Nephron (organoid): Measurements from ENCODE around the gene HIC1.
A peak's percentile ranks its signal among the peaks of the same experiment; 100 is the strongest.

Experiments
- H3K27ac Mint-ChIP-seq, 3 experiments: 2 replicates each; pipeline ENCODE4 v1.8.0; 2020; ENCODE audit warnings: mixed read lengths in 3 of 3, mild to moderate bottlenecking in 2 of 3, moderate library complexity in 1 of 3
- H3K27me3 Mint-ChIP-seq: 2 replicates; pipeline ENCODE4 v1.8.0; 2021; ENCODE audit warnings: low read depth, mild to moderate bottlenecking, moderate library complexity, mixed read lengths
- H3K36me3 Mint-ChIP-seq: 2 replicates; pipeline ENCODE4 v1.8.0; 2020; ENCODE audit warnings: low read depth, mixed read lengths
- H3K4me1 Mint-ChIP-seq: 2 replicates; pipeline ENCODE4 v1.8.0; 2020; ENCODE audit warnings: mixed read lengths
- H3K4me3 Mint-ChIP-seq, 3 experiments: 2 replicates each; pipeline ENCODE4 v1.8.0; 2020; ENCODE audit warnings: mild to moderate bottlenecking in 3 of 3, mixed read lengths in 3 of 3, moderate library complexity in 2 of 3
- H3K9me3 Mint-ChIP-seq: 2 replicates; pipeline ENCODE4 v1.8.0; 2020; ENCODE audit warnings: mixed read lengths
- CTCF ChIP-seq, 3 experiments: fragments of 200-600 bp; sonication (generic); IDR thresholded peaks; one replicate each; pipeline ENCODE4 v1.5.0; 2021; ENCODE audit warnings: antibody characterized with exemption in 3 of 3; ENCODE audit not compliant: unreplicated experiment in 3 of 3

HIC1 gene

DNA sequence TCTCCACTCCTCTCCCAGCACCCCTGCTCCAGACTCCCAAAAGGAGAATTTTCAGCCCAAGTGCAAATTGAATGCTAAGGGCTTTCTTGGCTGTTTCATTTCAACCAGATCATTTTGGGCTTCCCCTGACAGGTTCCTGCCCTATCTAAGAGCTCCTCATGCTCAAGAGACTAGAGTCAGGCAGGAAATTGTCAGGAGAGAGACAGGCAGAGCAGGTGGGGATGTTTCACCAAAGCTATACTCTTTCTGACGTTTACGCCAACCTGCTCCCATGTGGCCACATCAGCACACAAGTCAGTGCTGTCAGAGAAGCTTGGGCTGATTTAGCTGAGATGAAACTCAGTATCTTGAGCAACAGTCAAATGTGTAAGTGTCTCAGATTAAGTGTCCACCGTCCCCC lies 31.4 kb downstream of the HIC1 start:
- H3K9me3 Mint-ChIP-seq = no peaks in the 10 kb centered on the region

DNA sequence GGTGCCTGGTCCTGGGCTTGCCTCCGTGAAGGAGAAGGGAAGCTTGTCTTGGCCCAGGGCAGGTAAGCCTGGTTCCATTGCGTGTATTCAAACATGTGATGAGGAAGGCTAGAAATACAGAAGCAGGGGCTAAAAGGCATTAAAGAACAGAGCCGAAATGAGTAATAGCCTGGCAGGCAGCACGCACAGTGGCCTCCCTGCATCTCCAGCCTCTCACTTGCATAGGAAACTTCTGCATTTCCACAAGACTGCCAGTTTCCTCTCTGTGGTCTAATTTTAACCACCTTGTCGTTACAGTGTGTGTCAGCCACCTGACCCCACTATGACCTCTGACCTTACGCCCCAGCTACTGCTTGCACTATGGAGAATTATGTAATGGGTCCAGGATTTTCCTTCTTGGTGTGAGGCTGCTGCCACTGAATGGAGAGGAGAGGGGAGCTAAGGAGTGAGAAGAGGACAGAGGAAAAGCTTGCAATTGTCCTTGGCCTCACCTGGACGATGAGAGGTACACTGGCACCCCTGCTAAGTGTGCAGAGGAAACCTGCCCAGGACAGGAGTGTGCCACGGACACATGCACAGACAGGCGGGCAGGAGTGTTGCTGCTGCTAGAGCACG lies 32.8 kb downstream of the HIC1 start:
- H3K27ac Mint-ChIP-seq = peak overlapping the region; percentile 96 to 98 (median 97)
- peaks cover 91% of the 10 kb centered on the region for H3K4me1 Mint-ChIP-seq
- H3K36me3 Mint-ChIP-seq = peaks cover 17% of the 10 kb centered on the region
- no peaks in the 10 kb centered on the region for H3K9me3 Mint-ChIP-seq
- H3K4me3 Mint-ChIP-seq = peak overlapping the region in 2 of 3 experiments; percentile 24 to 57
- no peaks in the 10 kb centered on the region for H3K27me3 Mint-ChIP-seq
- TF ChIP-seq CTCF (IDR thresholded peaks at IDR 0.05; ENCODE audit: unreplicated experiment in 3 of 3) = no peak

More for the DNA sequence above, 31.4 kb downstream of the HIC1 start:
- Mint-ChIP-seq H3K4me1 (peaks cover 94% of the 10 kb centered on the region), H3K27ac (peak overlapping the region; percentile 96 to 98 (median 97)), H3K27me3 (no peaks in the 10 kb centered on the region), H3K36me3 (peaks cover 20% of the 10 kb centered on the region), H3K4me3 (no peak overlapping the region)
- TF ChIP-seq CTCF (IDR thresholded peaks at IDR 0.05; ENCODE audit: unreplicated experiment in 3 of 3) = no peak

DNA sequence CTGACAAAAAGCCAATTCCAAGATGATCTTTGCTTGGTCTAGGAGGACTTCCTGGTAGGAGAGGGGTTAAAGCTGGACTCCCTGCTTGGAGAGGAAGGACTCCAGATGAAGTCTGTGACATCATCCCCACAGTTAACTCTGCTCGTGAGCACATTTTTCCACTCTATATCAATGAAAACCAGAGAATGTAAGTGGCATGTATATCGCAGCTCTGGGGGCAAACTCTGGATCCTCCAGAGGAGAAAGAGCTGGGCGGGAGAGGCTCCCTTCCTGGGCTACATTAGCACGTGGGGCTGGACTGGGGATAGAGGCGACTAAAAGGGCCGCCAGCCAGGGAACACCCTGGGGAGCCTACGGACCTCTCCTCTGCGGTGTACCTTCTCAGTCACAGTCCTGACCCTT lies 34.1 kb downstream of the HIC1 start:
- no peaks in the 10 kb centered on the region for H3K9me3 Mint-ChIP-seq
- peak overlapping the region; percentile 97 to 99 (median 98) for H3K27ac Mint-ChIP-seq
- H3K36me3 Mint-ChIP-seq = peaks cover 10% of the 10 kb centered on the region
- peak overlapping the region; percentile 14 to 78 (median 76) for H3K4me3 Mint-ChIP-seq
- H3K27me3 Mint-ChIP-seq = no peaks in the 10 kb centered on the region
- TF ChIP-seq CTCF (IDR thresholded peaks at IDR 0.05; ENCODE audit: unreplicated experiment in 3 of 3) = no peak
- peaks cover 77% of the 10 kb centered on the region for H3K4me1 Mint-ChIP-seq

DNA sequence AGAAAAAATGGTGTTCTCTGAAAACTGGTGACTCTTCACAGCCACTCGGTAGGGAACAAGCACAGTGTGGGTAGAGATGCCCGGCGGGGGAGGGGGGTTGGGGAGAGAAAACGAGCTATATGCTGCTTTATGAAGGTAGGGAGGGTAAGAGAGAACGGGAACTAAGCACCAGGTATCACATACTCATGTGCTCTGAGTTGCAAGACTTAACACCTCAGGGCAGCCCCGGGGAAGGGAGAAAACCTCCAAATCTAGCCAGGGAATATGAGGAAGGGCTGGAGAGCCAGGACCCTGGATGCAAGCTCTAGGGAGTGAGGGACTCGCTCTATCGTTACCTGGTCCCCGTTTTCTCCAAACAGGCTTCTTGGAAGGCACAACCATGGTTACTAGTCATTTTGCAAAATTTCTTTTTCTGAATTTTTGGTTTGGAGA lies 35.3 kb downstream of the HIC1 start:
- peak overlapping the region; percentile 97 to 99 (median 98) for H3K27ac Mint-ChIP-seq
- no peaks in the 10 kb centered on the region for H3K9me3 Mint-ChIP-seq
- peaks cover 73% of the 10 kb centered on the region for H3K4me1 Mint-ChIP-seq
- no peak for TF ChIP-seq CTCF (IDR thresholded peaks at IDR 0.05; ENCODE audit: unreplicated experiment in 3 of 3)
- H3K36me3 Mint-ChIP-seq = peaks cover 10% of the 10 kb centered on the region
- peak overlapping the region in 2 of 3 experiments; percentile 39 to 46 for H3K4me3 Mint-ChIP-seq
- no peaks in the 10 kb centered on the region for H3K27me3 Mint-ChIP-seq

- H3K4me1 Mint-ChIP-seq = peaks cover 73% of the 10 kb centered on the region
- peak overlapping the region; percentile 11 to 41 (median 40) for H3K4me3 Mint-ChIP-seq
- no peaks in the 10 kb centered on the region for H3K27me3 Mint-ChIP-seq
- H3K27ac Mint-ChIP-seq = peak overlapping the region; percentile 97 to 99 (median 98)
- H3K36me3 Mint-ChIP-seq = peaks cover 10% of the 10 kb centered on the region
- TF ChIP-seq CTCF (IDR thresholded peaks at IDR 0.05; ENCODE audit: unreplicated experiment in 3 of 3) = peak; percentile 28 to 39 (median 35)
- no peaks in the 10 kb centered on the region for H3K9me3 Mint-ChIP-seq
Measured at GRCh38 chr17:2090804-2091534, 36.1 kb downstream of the HIC1 start.
